K562 (cell line): Measurements from ENCODE around the gene EML5.

Experiments used
- MAFG ChIP-seq: fragments of 450-650 bp; conservative IDR thresholded peaks from 2 replicates; pipeline ENCODE4 v1.6.1; 2016; ENCODE audit warnings: missing genetic modification characterization, missing compliant biosample characterization
- MXI1 ChIP-seq: IDR thresholded peaks from 2 replicates; pipeline ENCODE4 v1.6.1; 2011; ENCODE audit warnings: low read depth, mild to moderate bottlenecking, improper control_type of control experiment, low read length
- TF ChIP-seq, protein P1 (sequence below), 2 experiments: fragments of 200-800 bp in 1 of 2; sonication (Bioruptor generic) in 1 of 2; sonication (generic) in 1 of 2; formaldehyde crosslinking in 1 of 2; IDR thresholded peaks in 1 of 2; conservative IDR thresholded peaks in 1 of 2; 2 replicates each; pipeline versions ENCODE4 v1.5.0 to v1.6.1; 2016 to 2020; ENCODE audit warnings: missing compliant biosample characterization in 1 of 2, missing genetic modification characterization in 1 of 2, missing genetic modification reagents in 1 of 2
- TF ChIP-seq, protein P2 (sequence below): sonication (generic); formaldehyde crosslinking; IDR thresholded peaks from 2 replicates; pipeline ENCODE4 v1.9.0; 2022; ENCODE audit warnings: mild to moderate bottlenecking, missing genetic modification reagents
- TF ChIP-seq, protein P3 (sequence below): sonication (generic); formaldehyde crosslinking; IDR thresholded peaks from 2 replicates; pipeline ENCODE4 v1.8.0; 2023; ENCODE audit warnings: mild to moderate bottlenecking, missing genetic modification reagents

DNA sequence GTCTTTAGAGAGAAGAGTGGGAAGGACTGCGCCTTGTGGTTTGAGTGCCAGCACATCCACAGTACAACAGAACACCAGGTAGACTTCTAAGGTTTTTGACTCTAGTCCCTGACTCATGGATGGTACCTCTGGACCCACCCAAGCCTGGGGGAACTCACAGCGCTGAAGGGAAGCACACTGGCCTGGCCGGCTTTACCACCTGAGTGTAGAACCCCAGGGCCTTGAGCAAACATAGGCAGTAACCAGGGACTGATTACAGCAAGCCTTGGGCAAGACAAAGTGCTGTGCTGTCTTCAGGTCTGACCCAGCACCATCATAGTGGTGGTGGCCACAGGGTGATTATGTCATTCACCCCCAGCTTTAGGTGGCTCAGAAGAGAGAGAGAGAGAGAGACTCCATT is 17.2 kb downstream of the EML5 start:
- TF ChIP-seq, protein P1, sequence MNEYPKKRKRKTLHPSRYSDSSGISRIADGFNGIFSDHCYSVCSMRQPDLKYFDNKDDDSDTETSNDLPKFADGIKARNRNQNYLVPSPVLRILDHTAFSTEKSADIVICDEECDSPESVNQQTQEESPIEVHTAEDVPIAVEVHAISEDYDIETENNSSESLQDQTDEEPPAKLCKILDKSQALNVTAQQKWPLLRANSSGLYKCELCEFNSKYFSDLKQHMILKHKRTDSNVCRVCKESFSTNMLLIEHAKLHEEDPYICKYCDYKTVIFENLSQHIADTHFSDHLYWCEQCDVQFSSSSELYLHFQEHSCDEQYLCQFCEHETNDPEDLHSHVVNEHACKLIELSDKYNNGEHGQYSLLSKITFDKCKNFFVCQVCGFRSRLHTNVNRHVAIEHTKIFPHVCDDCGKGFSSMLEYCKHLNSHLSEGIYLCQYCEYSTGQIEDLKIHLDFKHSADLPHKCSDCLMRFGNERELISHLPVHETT (CRISPR knock-in tag; conservative IDR thresholded peaks at IDR 0.05 in 1 of 2, IDR thresholded peaks at IDR 0.05 in 1 of 2): no peak
- TF ChIP-seq MAFG (tag) (no peak), MXI1 (no peak)
- TF ChIP-seq, protein P2, sequence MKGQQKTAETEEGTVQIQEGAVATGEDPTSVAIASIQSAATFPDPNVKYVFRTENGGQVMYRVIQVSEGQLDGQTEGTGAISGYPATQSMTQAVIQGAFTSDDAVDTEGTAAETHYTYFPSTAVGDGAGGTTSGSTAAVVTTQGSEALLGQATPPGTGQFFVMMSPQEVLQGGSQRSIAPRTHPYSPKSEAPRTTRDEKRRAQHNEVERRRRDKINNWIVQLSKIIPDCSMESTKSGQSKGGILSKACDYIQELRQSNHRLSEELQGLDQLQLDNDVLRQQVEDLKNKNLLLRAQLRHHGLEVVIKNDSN (CRISPR knock-in tag): no peak
- TF ChIP-seq, protein P3, sequence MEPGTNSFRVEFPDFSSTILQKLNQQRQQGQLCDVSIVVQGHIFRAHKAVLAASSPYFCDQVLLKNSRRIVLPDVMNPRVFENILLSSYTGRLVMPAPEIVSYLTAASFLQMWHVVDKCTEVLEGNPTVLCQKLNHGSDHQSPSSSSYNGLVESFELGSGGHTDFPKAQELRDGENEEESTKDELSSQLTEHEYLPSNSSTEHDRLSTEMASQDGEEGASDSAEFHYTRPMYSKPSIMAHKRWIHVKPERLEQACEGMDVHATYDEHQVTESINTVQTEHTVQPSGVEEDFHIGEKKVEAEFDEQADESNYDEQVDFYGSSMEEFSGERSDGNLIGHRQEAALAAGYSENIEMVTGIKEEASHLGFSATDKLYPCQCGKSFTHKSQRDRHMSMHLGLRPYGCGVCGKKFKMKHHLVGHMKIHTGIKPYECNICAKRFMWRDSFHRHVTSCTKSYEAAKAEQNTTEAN (CRISPR knock-in tag): no peak
